SK-N-MC (cell line): ENCODE results near the gene TICRR.

ENCODE experiments used
- EZH2 ChIP-seq: fragments of 200-600 bp; sonication (generic); IDR thresholded peaks from one replicate; pipeline ENCODE4 v1.6.1; 2017; ENCODE audit warnings: antibody characterized with exemption
- FOXP2 ChIP-seq: optimal IDR thresholded peaks from 2 replicates; pipeline ENCODE3; 2011; ENCODE audit warnings: mild to moderate bottlenecking, moderate library complexity; ENCODE audit not compliant: insufficient read depth; ENCODE audit errors: extremely low read length, control extremely low read depth
- POLR2AphosphoS5 ChIP-seq: IDR thresholded peaks from 2 replicates; pipeline ENCODE4 v1.6.1; 2012; ENCODE audit warnings: mild to moderate bottlenecking, low read depth, low read length, borderline replicate concordance

DNA sequence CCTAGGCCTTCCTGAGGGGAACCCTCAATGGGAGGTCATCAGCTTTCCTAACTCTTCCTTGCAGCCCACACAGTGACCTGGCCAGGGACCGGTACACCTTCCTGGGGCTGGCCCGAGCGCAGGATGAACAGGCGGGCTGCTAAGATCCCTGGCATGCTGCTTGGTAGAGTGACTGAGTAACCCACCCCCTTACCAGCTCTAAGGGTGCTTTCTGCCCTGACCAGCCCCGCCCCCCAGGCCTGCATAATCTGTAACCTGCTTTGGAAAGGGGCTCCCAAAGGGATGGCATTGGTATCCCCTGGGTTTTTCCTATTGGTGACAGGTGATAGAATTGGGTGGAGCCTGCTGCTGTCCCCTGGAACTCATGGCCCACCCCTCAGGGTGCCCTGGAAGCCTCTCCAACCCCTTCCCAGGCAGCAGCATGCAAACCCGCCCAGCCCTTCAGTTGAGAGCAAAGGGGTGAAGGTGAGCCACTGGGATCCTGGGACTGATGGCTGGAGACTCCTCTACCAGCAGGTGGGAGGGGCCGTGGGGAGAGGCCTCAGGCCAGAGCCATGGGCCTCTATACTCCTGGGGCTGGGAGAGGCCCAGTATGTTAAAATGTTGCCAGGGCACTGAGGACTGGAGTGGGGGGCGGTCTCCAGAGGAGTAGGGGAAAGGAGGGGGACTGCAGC is 91.1 kb downstream of the TICRR start:
- TF ChIP-seq EZH2, result no peak
- no peak for TF ChIP-seq POLR2AphosphoS5
- TF ChIP-seq FOXP2, result no peak
